B cell (primary cell): ENCODE data around the gene PAN3. TPM values are rescaled to one million over a fixed set of nuclear protein-coding genes. Genes with fewer than 3 reads are reported as not detected.

ENCODE experiments used
- ATAC-seq: fragments of 200-7000 bp; cut with Tn5 transposase; one replicate; pipeline ENCODE4 v1.10.0; 2021; ENCODE audit warnings: low read depth, mild to moderate bottlenecking, moderate number of reproducible peaks, moderate library complexity
- CTCF ChIA-PET: fragments of 350-600 bp; sonication (Branson Sonifier 250); formaldehyde crosslinking; loops from one replicate; lab custom pipeline; 2021; ENCODE audit warnings: antibody characterized with exemption, inconsistent platforms; lab: Charles Lee
- POLR2A ChIA-PET: fragments of 350-600 bp; sonication (Branson Sonifier 250); formaldehyde crosslinking; loops from one replicate; lab custom pipeline; 2021; ENCODE audit warnings: antibody characterized with exemption; lab: Charles Lee
- DNase-seq: peaks from one replicate; pipeline ENCODE4 v3.0.0; 2013
- H2AFZ ChIP-seq: 2 replicates; pipeline ENCODE4 v1.6.1; 2012; ENCODE audit warnings: mild to moderate bottlenecking, low read depth, low read length; ENCODE audit not compliant: insufficient read depth, poor library complexity, severe bottlenecking
- H3K27ac ChIP-seq, 2 donors: 1 replicate in 1 of 2; 2 replicates in 1 of 2; pipeline ENCODE4 v1.5.1; 2012 to 2013; ENCODE audit warnings: low read length in 2 of 2, mild to moderate bottlenecking in 2 of 2, moderate library complexity in 1 of 2
- H3K27me3 ChIP-seq, 4 experiments: fragments of 200-600 bp in 1 of 4; sonication (generic) in 1 of 4; replicated peaks in 1 of 4; 1 replicate in 2 of 4; 2 replicates in 2 of 4; pipeline versions ENCODE4 v1.6.1 to v1.7.0; 2013 to 2016; ENCODE audit warnings: low read length in 3 of 4, mild to moderate bottlenecking in 2 of 4, mixed read lengths in 1 of 4, moderate library complexity in 1 of 4; ENCODE audit not compliant: insufficient read depth in 4 of 4, control insufficient read depth in 3 of 4; ENCODE audit errors: control extremely low read depth in 1 of 4
- H3K36me3 ChIP-seq, 2 experiments: replicated peaks in 1 of 2; 1 replicate in 1 of 2; 2 replicates in 1 of 2; pipeline versions ENCODE4 v1.6.1 to v1.7.1; 2013; ENCODE audit warnings: low read length in 1 of 2; ENCODE audit not compliant: insufficient read depth in 2 of 2, control insufficient read depth in 1 of 2; ENCODE audit errors: control extremely low read depth in 1 of 2, extremely low read depth in 1 of 2
- H3K4me1 ChIP-seq, 2 donors: fragments of 200-600 bp in 1 of 2; sonication (generic) in 1 of 2; 1 replicate in 1 of 2; 2 replicates in 1 of 2; pipeline versions ENCODE4 v1.5.1 to v1.6.1; 2013 to 2017; ENCODE audit warnings: low read length in 2 of 2; ENCODE audit not compliant: control insufficient read depth in 2 of 2, insufficient read depth in 2 of 2
- H3K4me2 ChIP-seq: replicated peaks from 2 replicates; pipeline ENCODE3; 2012; ENCODE audit warnings: mild to moderate bottlenecking, low read depth, low read length; ENCODE audit not compliant: poor library complexity, severe bottlenecking
- H3K4me3 ChIP-seq, 5 experiments: fragments of 200-600 bp in 1 of 5; sonication (generic) in 1 of 5; 1 replicate in 3 of 5; 2 replicates in 2 of 5; pipeline versions ENCODE4 v1.5.1 to v1.7.0; 2011 to 2016; ENCODE audit warnings: low read length in 4 of 5, mild to moderate bottlenecking in 4 of 5, low read depth in 2 of 5, control low read depth in 1 of 5, moderate library complexity in 1 of 5; ENCODE audit not compliant: insufficient read depth in 1 of 5; ENCODE audit errors: control extremely low read depth in 1 of 5, extremely low read depth in 1 of 5
- H3K79me2 ChIP-seq: fragments of 200-600 bp; sonication (generic); one replicate; pipeline ENCODE4 v1.6.0; 2016; ENCODE audit warnings: low read length; ENCODE audit not compliant: control insufficient read depth, insufficient read depth
- H3K9ac ChIP-seq: fragments of 200-600 bp; sonication (generic); 2 replicates; pipeline ENCODE4 v1.6.1; 2017; ENCODE audit warnings: mild to moderate bottlenecking, low read length, moderate library complexity
- H3K9me3 ChIP-seq, 3 donors: one replicate each; pipeline versions ENCODE4 v1.6.1 to v1.7.1; 2013; ENCODE audit warnings: low read length in 2 of 3; ENCODE audit not compliant: control insufficient read depth in 2 of 3, insufficient read depth in 1 of 3; ENCODE audit errors: control extremely low read depth in 1 of 3
- H4K20me1 ChIP-seq: 2 replicates; pipeline ENCODE4 v1.6.0; 2012; ENCODE audit warnings: mild to moderate bottlenecking, low read length; ENCODE audit not compliant: insufficient read depth, control insufficient read depth, poor library complexity, severe bottlenecking
- H3K27ac Mint-ChIP-seq: one replicate; pipeline ENCODE4 v1.8.0; 2021; ENCODE audit warnings: mixed read lengths
- H3K27me3 Mint-ChIP-seq: one replicate; pipeline ENCODE4 v1.8.0; 2021; ENCODE audit warnings: mixed read lengths
- H3K4me1 Mint-ChIP-seq: one replicate; pipeline ENCODE4 v1.8.0; 2021; ENCODE audit warnings: mixed read lengths
- H3K4me3 Mint-ChIP-seq: one replicate; pipeline ENCODE4 v1.8.0; 2021; ENCODE audit warnings: mixed read lengths
- H3K9me3 Mint-ChIP-seq: one replicate; pipeline ENCODE4 v1.8.0; 2022; ENCODE audit warnings: mixed read lengths; ENCODE audit not compliant: insufficient read depth
- CTCF ChIP-seq: fragments of 200-600 bp; IDR thresholded peaks from one replicate; pipeline ENCODE4 v1.8.0; 2022; ENCODE audit warnings: antibody characterized with exemption, mild to moderate bottlenecking
- EZH2 ChIP-seq: IDR thresholded peaks from 2 replicates; pipeline ENCODE4 v1.6.1; 2012; ENCODE audit warnings: borderline replicate concordance, low read depth, mild to moderate bottlenecking, moderate library complexity, low read length; ENCODE audit not compliant: insufficient read depth, poor library complexity, severe bottlenecking
- WGBS: methylation state at CpG from one replicate; pipeline ENCODE4 v1.1.5; 2013; ENCODE audit warnings: missing lambda C conversion rate; ENCODE audit not compliant: insufficient coverage; 5-methylcytosine and 5-hydroxymethylcytosine counted together
- intact Hi-C: fragments of 100-400 bp; cut with micrococcal nuclease; formaldehyde crosslinking; loops from one replicate; pipeline ENCODE4 v1.10.0; 2022
- polyA plus RNA-seq: library from polyadenylated mRNA; depleted of rRNA; stranded (reverse); fragments of >200 nt; gene quantifications from 2 replicates; pipeline ENCODE4 v1.2.3, GENCODE V29; 2012
- total RNA-seq, 2 donors: library from RNA; stranded (reverse); fragments of 120-200 nt in 1 of 2; gene quantifications; 1 replicate in 1 of 2; 2 replicates in 1 of 2; pipeline versions ENCODE4 v1.2.3 to v1.2.4, GENCODE V29; 2013 to 2022

Gene PAN3
- total and polyA plus RNA-seq, 2 donors (not counting 1 experiment from before 2014, with no cell fraction given), result 23.4 to 117 TPM

GRCh38 chr13:28267497-28267896, 129.2 kb downstream of the PAN3 start:
- ChIA-PET CTCF (no interaction called here), POLR2A (no interaction called here)
- WGBS, result no CpG with 5 or more reads among the region's 4 CpGs
- H3K4me1 Mint-ChIP-seq, result peaks cover 26% of the 10 kb centered on the region
- Histone ChIP-seq H3K9me3 (peaks cover 0 to 8% (median 7%) of the 10 kb centered on the region in 3 donors), H3K9ac (no peak overlapping the region), H3K27ac (no peak overlapping the region), H3K4me1 (peaks cover 9 to 19% of the 10 kb centered on the region in 2 donors), H3K79me2 (peaks cover 10% of the 10 kb centered on the region), H2AFZ (no peak overlapping the region), H4K20me1 (peaks cover 7% of the 10 kb centered on the region), H3K27me3 (no peaks in the 10 kb centered on the region), H3K4me3 (no peak overlapping the region), H3K36me3 (peaks cover 23 to 50% of the 10 kb centered on the region in 2 experiments), H3K4me2 (no peak overlapping the region)
- H3K4me3 Mint-ChIP-seq, result no peak overlapping the region
- intact Hi-C loops, result loop anchor here (5.0 kb wide), 1 partner anchor 220 kb away; no protein-coding TSS in a partner anchor
- no peak overlapping the region for H3K27ac Mint-ChIP-seq
- no peak for TF ChIP-seq EZH2
- TF ChIP-seq CTCF, result no peak
- ATAC-seq (no peak), DNase-seq (no peak)
- peaks cover 6% of the 10 kb centered on the region for H3K9me3 Mint-ChIP-seq
- H3K27me3 Mint-ChIP-seq, result no peaks in the 10 kb centered on the region

- peak overlapping the region; percentile 58 for H3K4me3 Mint-ChIP-seq
- CTCF ChIA-PET, result no interaction called here
- Histone ChIP-seq H3K4me3 (no peak overlapping the region), H3K79me2 (peaks cover 16% of the 10 kb centered on the region), H3K4me2 (peak overlapping the region; percentile 65), H3K36me3 (peaks cover 23 to 51% of the 10 kb centered on the region in 2 experiments), H2AFZ (no peak overlapping the region), H3K27me3 (no peaks in the 10 kb centered on the region), H3K9ac (peak overlapping the region; percentile 17), H3K9me3 (peaks cover 0 to 8% (median 7%) of the 10 kb centered on the region in 3 donors), H3K27ac (peak overlapping the region; percentile 57 to 64), H3K4me1 (peaks cover 9 to 19% of the 10 kb centered on the region in 2 donors), H4K20me1 (peaks cover 7% of the 10 kb centered on the region)
- DNase-seq (peak; percentile 77), ATAC-seq (peak; percentile 80)
- peaks cover 26% of the 10 kb centered on the region for H3K4me1 Mint-ChIP-seq
- POLR2A ChIA-PET, result no interaction called here
- H3K27me3 Mint-ChIP-seq, result no peaks in the 10 kb centered on the region
- H3K9me3 Mint-ChIP-seq, result peaks cover 6% of the 10 kb centered on the region
- no peak for TF ChIP-seq EZH2
- TF ChIP-seq CTCF, result no peak
- intact Hi-C loops, result loop anchor here (2.0 to 5.0 kb wide), 2 partner anchors 130 to 222 kb away; partner anchors contain the start of gene PAN3
- peak overlapping the region; percentile 79 for H3K27ac Mint-ChIP-seq
Observed at GRCh38 chr13:28268800-28269223, 130.5 kb downstream of the PAN3 start.
